Body of pancreas (tissue), 4 donors: ENCODE data around the gene TAS2R16. TPM values are rescaled to one million over a fixed set of nuclear protein-coding genes. Genes with fewer than 3 reads are reported as not detected.

Experiments
- ATAC-seq: fragments of 150-250 bp; one replicate; pipeline ENCODE4 v1.9.1; 2016
- DNase-seq, 4 donors: peaks; one replicate each; pipeline ENCODE4 v3.0.0-alpha.2; 2019
- H3K27ac ChIP-seq, 4 donors: fragments of 200-600 bp; sonication (generic); 1 replicate in 3 of 4; 2 replicates in 1 of 4; pipeline versions ENCODE4 v1.5.1 to v1.6.1; 2016 to 2019; ENCODE audit warnings: mild to moderate bottlenecking in 1 of 4, mixed read lengths in 1 of 4, moderate library complexity in 1 of 4
- H3K27me3 ChIP-seq, 2 donors: fragments of 200-600 bp; sonication (generic); one replicate each; pipeline ENCODE4 v1.6.0; 2016; ENCODE audit warnings: mild to moderate bottlenecking in 1 of 2
- H3K36me3 ChIP-seq, 2 donors: fragments of 200-600 bp; sonication (generic); replicated peaks in 1 of 2; 2 replicates each; pipeline ENCODE4 v1.5.1; 2016; ENCODE audit warnings: low read depth in 2 of 2; ENCODE audit not compliant: insufficient read depth in 1 of 2
- H3K4me1 ChIP-seq: fragments of 200-600 bp; sonication (generic); one replicate; pipeline ENCODE4 v1.6.0; 2016
- H3K4me3 ChIP-seq, 2 donors: fragments of 200-600 bp; sonication (generic); 1 replicate in 1 of 2; 2 replicates in 1 of 2; pipeline ENCODE4 v1.5.1; 2016 to 2019
- H3K9me3 ChIP-seq, 3 donors: fragments of 200-600 bp; sonication (generic); 1 replicate in 2 of 3; 2 replicates in 1 of 3; pipeline ENCODE4 v1.5.1; 2016
- CTCF ChIP-seq, 7 experiments: fragments of 450-650 bp in 4 of 7; fragments of 200-600 bp in 3 of 7; sonication (generic) in 3 of 7; IDR thresholded peaks; one replicate each; pipeline ENCODE4 v1.5.1; 2016 to 2019; ENCODE audit warnings: antibody characterized with exemption in 7 of 7
- POLR2A ChIP-seq, 3 donors: fragments of 450-650 bp; IDR thresholded peaks; one replicate each; pipeline ENCODE4 v1.6.1; 2016; ENCODE audit warnings: antibody characterized with exemption in 3 of 3, mild to moderate bottlenecking in 2 of 3
- WGBS, 2 donors: methylation state at CpG; one replicate each; pipeline ENCODE4 v1.1.5; 2017; 5-methylcytosine and 5-hydroxymethylcytosine counted together
- intact Hi-C: fragments of 100-400 bp; cut with DNase I; formaldehyde crosslinking; loops from one replicate; pipeline ENCODE4 v1.15.1; 2023
- total RNA-seq, 2 donors: library from RNA; depleted of rRNA; stranded (reverse); fragments of >200 nt; gene quantifications; one replicate each; pipeline ENCODE4 v1.1.0, GENCODE V29; 2016

Gene TAS2R16
- total RNA-seq, 2 donors from 2014 or later = not detected

- no peak for TF ChIP-seq POLR2A (IDR thresholded peaks at IDR 0.05)
- no peak for TF ChIP-seq CTCF (IDR thresholded peaks at IDR 0.05)
- intact Hi-C loops = no loop called here
- no peaks in the 10 kb centered on the region for H3K36me3 ChIP-seq
- ATAC-seq (no peak), DNase-seq (no peak)
- H3K27me3 ChIP-seq = no peaks in the 10 kb centered on the region
- WGBS, 2 donors = 77 to 86% methylated on average over 4 of the region's 4 CpGs
- H3K9me3 ChIP-seq = no peaks in the 10 kb centered on the region
- H3K27ac ChIP-seq = no peak overlapping the region
- H3K4me1 ChIP-seq = no peaks in the 10 kb centered on the region
- no peak overlapping the region for H3K4me3 ChIP-seq
Measured at GRCh38 chr7:123030631-123031030, 35.1 kb upstream of the TAS2R16 start.

- Histone ChIP-seq H3K27ac (no peak overlapping the region), H3K9me3 (no peaks in the 10 kb centered on the region), H3K36me3 (no peaks in the 10 kb centered on the region), H3K4me1 (no peaks in the 10 kb centered on the region), H3K27me3 (no peaks in the 10 kb centered on the region), H3K4me3 (no peak overlapping the region)
- ATAC-seq = no peak
- TF ChIP-seq CTCF (IDR thresholded peaks at IDR 0.05) = no peak
- no peak for TF ChIP-seq POLR2A (IDR thresholded peaks at IDR 0.05)
- WGBS, 2 donors = 51 to 55% methylated on average over 3 of the region's 3 CpGs
- no peak for DNase-seq
- intact Hi-C loops = no loop called here
Measured at GRCh38 chr7:123028339-123028738, 32.8 kb upstream of the TAS2R16 start.

- Histone ChIP-seq H3K4me1 (no peaks in the 10 kb centered on the region), H3K9me3 (no peaks in the 10 kb centered on the region), H3K27me3 (no peaks in the 10 kb centered on the region), H3K4me3 (no peak overlapping the region), H3K27ac (no peak overlapping the region), H3K36me3 (no peaks in the 10 kb centered on the region)
- intact Hi-C loops = no loop called here
- TF ChIP-seq POLR2A (IDR thresholded peaks at IDR 0.05) = no peak
- no peak for TF ChIP-seq CTCF (IDR thresholded peaks at IDR 0.05)
- no peak for DNase-seq
- no peak for ATAC-seq
- WGBS, 2 donors = 70 to 73% methylated on average over 2 of the region's 2 CpGs
Measured at GRCh38 chr7:123026251-123026650, 30.8 kb upstream of the TAS2R16 start.

- ATAC-seq (no peak), DNase-seq (no peak)
- no peaks in the 10 kb centered on the region for H3K9me3 ChIP-seq
- no peak overlapping the region for H3K4me3 ChIP-seq
- H3K27me3 ChIP-seq = no peaks in the 10 kb centered on the region
- H3K27ac ChIP-seq = no peak overlapping the region
- no peaks in the 10 kb centered on the region for H3K4me1 ChIP-seq
- intact Hi-C loops = no loop called here
- WGBS, 2 donors = 41 to 48% methylated on average over 3 of the region's 3 CpGs
- no peaks in the 10 kb centered on the region for H3K36me3 ChIP-seq
- TF ChIP-seq CTCF (IDR thresholded peaks at IDR 0.05) = no peak
- no peak for TF ChIP-seq POLR2A (IDR thresholded peaks at IDR 0.05)
Measured at GRCh38 chr7:123024989-123025758, 29.7 kb upstream of the TAS2R16 start.

- DNase-seq = no peak
- Histone ChIP-seq H3K4me3 (no peak overlapping the region), H3K27ac (no peak overlapping the region), H3K9me3 (no peaks in the 10 kb centered on the region), H3K36me3 (no peaks in the 10 kb centered on the region), H3K27me3 (no peaks in the 10 kb centered on the region), H3K4me1 (no peaks in the 10 kb centered on the region)
- intact Hi-C loops = no loop called here
- ATAC-seq = no peak
- TF ChIP-seq POLR2A (IDR thresholded peaks at IDR 0.05) (no peak), CTCF (IDR thresholded peaks at IDR 0.05) (no peak)
Measured at GRCh38 chr7:123023126-123023525, 27.6 kb upstream of the TAS2R16 start.
